ENCODE results near the gene OR52I2. TPM values are rescaled to one million over a fixed set of nuclear protein-coding genes. Genes with fewer than 3 reads are reported as not detected.

Gene OR52I2
- total and polyA plus RNA-seq, 2 donors (not counting 1 experiment from before 2014, with no cell fraction given), result not detected

GRCh38 chr11:4642043-4642442 is 60.5 kb downstream of the OR52I2 start:
- peaks cover 32% of the 10 kb centered on the region for H3K27me3 Mint-ChIP-seq
- no peak overlapping the region for H3K27ac ChIP-seq (ENCODE audit: low read length in 2 of 2)
- peaks cover 0 to 4% (median 0%) of the 10 kb centered on the region in 3 donors for H3K9me3 ChIP-seq (ENCODE audit: control extremely low read depth in 1 of 3, control insufficient read depth in 2 of 3, insufficient read depth in 1 of 3, low read length in 2 of 3)
- no peak overlapping the region for H2AFZ ChIP-seq (ENCODE audit: insufficient read depth, low read depth, low read length, poor library complexity, severe bottlenecking)
- H3K4me3 Mint-ChIP-seq, result no peak overlapping the region
- WGBS (ENCODE audit: insufficient coverage), result 79% methylated on average over 4 of the region's 7 CpGs
- no peaks in the 10 kb centered on the region for H3K36me3 ChIP-seq (replicated peaks in 1 of 2; ENCODE audit: control extremely low read depth in 1 of 2, control insufficient read depth in 1 of 2, extremely low read depth in 1 of 2, insufficient read depth in 2 of 2, low read length in 1 of 2)
- intact Hi-C loops (cut with micrococcal nuclease), result no loop called here
- peaks cover 0 to 2% of the 10 kb centered on the region in 2 donors for H3K4me1 ChIP-seq (ENCODE audit: control insufficient read depth in 2 of 2, insufficient read depth in 2 of 2, low read length in 2 of 2)
- no peak for DNase-seq
- POLR2A ChIA-PET, result no interaction called here
- H3K4me3 ChIP-seq (ENCODE audit: control extremely low read depth in 1 of 5, extremely low read depth in 1 of 5, insufficient read depth in 1 of 5, low read depth in 2 of 5, low read length in 4 of 5), result no peak overlapping the region
- peaks cover 0 to 7% (median 2%) of the 10 kb centered on the region in 4 experiments for H3K27me3 ChIP-seq (replicated peaks in 1 of 4; ENCODE audit: control extremely low read depth in 1 of 4, control insufficient read depth in 3 of 4, insufficient read depth in 4 of 4, low read length in 3 of 4)
- CTCF ChIA-PET, result no interaction called here
- H4K20me1 ChIP-seq (ENCODE audit: control insufficient read depth, insufficient read depth, low read length, poor library complexity, severe bottlenecking), result no peaks in the 10 kb centered on the region
- H3K9ac ChIP-seq (ENCODE audit: low read length), result no peak overlapping the region
- H3K27ac Mint-ChIP-seq, result no peak overlapping the region
- H3K4me1 Mint-ChIP-seq, result no peaks in the 10 kb centered on the region
- no peaks in the 10 kb centered on the region for H3K9me3 Mint-ChIP-seq (ENCODE audit: insufficient read depth)
- ATAC-seq (ENCODE audit: low read depth), result no peak
- H3K79me2 ChIP-seq (ENCODE audit: control insufficient read depth, insufficient read depth, low read length), result no peaks in the 10 kb centered on the region
- H3K4me2 ChIP-seq (replicated peaks; ENCODE audit: low read depth, low read length, poor library complexity, severe bottlenecking), result no peak overlapping the region
- no peak for TF ChIP-seq EZH2 (IDR thresholded peaks at IDR 0.05; ENCODE audit: borderline replicate concordance, insufficient read depth, low read depth, low read length, poor library complexity, severe bottlenecking)
- no peak for TF ChIP-seq CTCF (IDR thresholded peaks at IDR 0.05)

Other genes with a start within 250 kb of the OR52I2 start
- not detected in 2 replicates for gene OR52B4, start 213.4 kb upstream of the OR52I2 start, total RNA-seq
- not detected in 2 replicates for gene OR52B4, start 213.4 kb upstream of the OR52I2 start, polyA plus RNA-seq
- gene TRIM21, start 188.0 kb upstream of the OR52I2 start, total RNA-seq, result 26.7 and 30.9 TPM in 2 replicates
- 10.1 and 11.8 TPM in 2 replicates for gene TRIM21, start 188.0 kb upstream of the OR52I2 start, polyA plus RNA-seq
- gene OR52K2, start 132.4 kb upstream of the OR52I2 start, total RNA-seq, result not detected in 2 replicates
- gene OR52K2, start 132.4 kb upstream of the OR52I2 start, polyA plus RNA-seq, result not detected in 2 replicates
- gene OR52K1, start 99.1 kb upstream of the OR52I2 start, total RNA-seq, result not detected in 2 replicates
- not detected in 2 replicates for gene OR52K1, start 99.1 kb upstream of the OR52I2 start, polyA plus RNA-seq
- not detected in 2 replicates for gene OR52M1, start 36.6 kb upstream of the OR52I2 start, total RNA-seq
- gene OR52M1, start 36.6 kb upstream of the OR52I2 start, polyA plus RNA-seq, result not detected in 2 replicates
- not detected in 2 replicates for gene OR52I1, start 12.3 kb downstream of the OR52I2 start, total RNA-seq
- not detected in 2 replicates for gene OR52I1, start 12.3 kb downstream of the OR52I2 start, polyA plus RNA-seq
- 19.8 and 21.7 TPM in 2 replicates for gene TRIM68, start 26.5 kb downstream of the OR52I2 start, total RNA-seq
- 5.6 and 7.6 TPM in 2 replicates for gene TRIM68, start 26.5 kb downstream of the OR52I2 start, polyA plus RNA-seq
- gene OR51D1, start 55.7 kb downstream of the OR52I2 start, total RNA-seq, result not detected in 2 replicates
- gene OR51D1, start 55.7 kb downstream of the OR52I2 start, polyA plus RNA-seq, result not detected in 2 replicates
- not detected in 2 replicates for gene OR51E1, start 62.2 kb downstream of the OR52I2 start, total RNA-seq
- gene OR51E1, start 62.2 kb downstream of the OR52I2 start, polyA plus RNA-seq, result not detected in 2 replicates
- gene OR51E2, start 116.1 kb downstream of the OR52I2 start, total RNA-seq, result not detected in 2 replicates
- not detected in 2 replicates for gene OR51E2, start 116.1 kb downstream of the OR52I2 start, polyA plus RNA-seq
- not detected in 2 replicates for gene MMP26, start 123.0 kb downstream of the OR52I2 start, total RNA-seq
- not detected in 2 replicates for gene MMP26, start 123.0 kb downstream of the OR52I2 start, polyA plus RNA-seq
- not detected in 2 replicates for gene OR51F1, start 188.2 kb downstream of the OR52I2 start, total RNA-seq
- gene OR51F1, start 188.2 kb downstream of the OR52I2 start, polyA plus RNA-seq, result not detected in 2 replicates
- not detected in 2 replicates for gene OR52R1, start 222.6 kb downstream of the OR52I2 start, total RNA-seq
- not detected in 2 replicates for gene OR52R1, start 222.6 kb downstream of the OR52I2 start, polyA plus RNA-seq
- not detected in 2 replicates for gene OR51F2, start 239.6 kb downstream of the OR52I2 start, total RNA-seq
- gene OR51F2, start 239.6 kb downstream of the OR52I2 start, polyA plus RNA-seq, result not detected in 2 replicates